Activated CD4-positive, alpha-beta memory T cell treated with anti-CD3 and anti-CD28 coated beads, Interleukin-2, amount 10 ng/mL, durations not matched to agents 7 days and 5 days (primary cell): Measurements from ENCODE around the gene NOTO. TPM values are rescaled to one million over a fixed set of nuclear protein-coding genes. Genes with fewer than 3 reads are reported as not detected.
A peak's percentile ranks its signal among the peaks of the same experiment; 100 is the strongest.

Source experiments
- CTCF ChIA-PET: fragments of 350-600 bp; sonication (Branson Sonifier 250); formaldehyde crosslinking; loops from one replicate; lab custom pipeline; 2021; ENCODE audit warnings: antibody characterized with exemption, inconsistent platforms; lab: Charles Lee
- POLR2A ChIA-PET: fragments of 350-600 bp; sonication (Branson Sonifier 250); formaldehyde crosslinking; loops from one replicate; lab custom pipeline; 2021; ENCODE audit warnings: antibody characterized with exemption; lab: Charles Lee
- DNase-seq: peaks from one replicate; pipeline ENCODE4 v3.0.0-alpha.2; 2020
- H3K27ac Mint-ChIP-seq: one replicate; pipeline ENCODE4 v1.8.0; 2021; ENCODE audit warnings: mild to moderate bottlenecking, mixed read lengths
- H3K27me3 Mint-ChIP-seq: one replicate; pipeline ENCODE4 v1.8.0; 2021; ENCODE audit warnings: mixed read lengths
- H3K36me3 Mint-ChIP-seq: one replicate; pipeline ENCODE4 v1.8.0; 2021; ENCODE audit warnings: low read depth, mixed read lengths
- H3K4me1 Mint-ChIP-seq: one replicate; pipeline ENCODE4 v1.8.0; 2021; ENCODE audit warnings: mixed read lengths
- H3K4me3 Mint-ChIP-seq: one replicate; pipeline ENCODE4 v1.8.0; 2021; ENCODE audit warnings: mild to moderate bottlenecking, mixed read lengths
- H3K9me3 Mint-ChIP-seq: one replicate; pipeline ENCODE4 v1.8.0; 2021; ENCODE audit warnings: mixed read lengths
- total RNA-seq, 2 experiments: library from RNA; stranded (reverse); gene quantifications; one replicate each; pipeline ENCODE4 v1.2.3, GENCODE V29; 2021

The NOTO gene
- total RNA-seq, 2 experiments from 2014 or later: not detected

DNA sequence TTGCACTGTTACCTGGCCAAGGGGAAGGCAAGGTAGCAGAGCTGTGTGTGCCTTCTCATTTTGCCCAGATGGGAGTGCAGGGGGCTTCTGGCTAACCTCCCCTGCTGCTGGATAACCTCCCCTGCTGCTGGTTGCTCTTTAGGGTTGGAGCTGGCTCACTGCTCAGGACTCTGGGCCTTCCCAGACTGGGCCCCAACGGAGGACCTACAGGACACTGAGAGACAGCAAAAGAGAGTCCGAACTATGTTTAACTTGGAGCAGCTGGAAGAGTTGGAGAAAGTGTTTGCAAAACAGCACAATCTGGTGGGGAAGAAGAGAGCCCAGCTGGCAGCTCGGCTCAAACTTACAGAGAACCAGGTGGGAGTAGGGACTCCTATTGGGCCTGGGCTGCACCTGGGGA lies 5.9 kb downstream of the NOTO start:
- Mint-ChIP-seq H3K36me3 (no peaks in the 10 kb centered on the region), H3K4me1 (peaks cover 8% of the 10 kb centered on the region), H3K27ac (no peak overlapping the region), H3K4me3 (no peak overlapping the region), H3K27me3 (peaks cover 27% of the 10 kb centered on the region), H3K9me3 (no peaks in the 10 kb centered on the region)
- POLR2A ChIA-PET: interaction anchor here (1.7 kb wide), 1 partner anchor 16 kb away, joined by 5 read pairs; no protein-coding TSS in a partner anchor
- no peak for DNase-seq
- CTCF ChIA-PET: interaction anchor here (0.6 to 2.3 kb wide), 3 partner anchors 18 to 188 kb away, joined by 3 to 10 read pairs (median 5); no protein-coding TSS in a partner anchor

DNA sequence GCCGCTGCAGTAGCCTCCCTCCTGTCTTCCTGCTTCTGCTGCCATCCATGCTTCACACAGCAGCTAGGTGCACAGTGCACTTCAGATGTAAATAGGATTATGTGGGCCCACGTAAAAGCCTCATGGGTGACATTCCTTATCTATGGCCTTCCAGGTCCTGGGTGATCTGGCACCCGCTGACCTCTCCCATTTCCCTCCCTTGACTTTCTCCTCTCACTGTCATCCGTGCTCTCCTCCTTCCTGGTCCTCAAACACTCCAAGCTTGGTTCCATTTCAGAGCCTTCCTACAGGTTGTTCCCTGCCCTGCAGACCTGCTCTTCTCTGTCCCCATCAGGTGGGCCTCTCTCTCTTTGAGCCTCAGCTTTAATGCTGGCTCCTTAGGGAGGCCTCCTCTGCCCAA lies 7.6 kb downstream of the NOTO start:
- ChIA-PET POLR2A (interaction anchor here (1.6 kb wide), 1 partner anchor 23 kb away, joined by 4 read pairs; the partner anchor contains the start of gene PRADC1), CTCF (interaction anchor here (0.6 to 1.4 kb wide), 3 partner anchors 24 to 205 kb away, joined by 3 to 6 read pairs (median 3); partner anchors contain the start of gene CCT7)
- H3K27me3 Mint-ChIP-seq: peaks cover 15% of the 10 kb centered on the region
- H3K4me1 Mint-ChIP-seq: peaks cover 22% of the 10 kb centered on the region
- no peak overlapping the region for H3K4me3 Mint-ChIP-seq
- H3K36me3 Mint-ChIP-seq: no peaks in the 10 kb centered on the region
- no peak for DNase-seq
- no peaks in the 10 kb centered on the region for H3K9me3 Mint-ChIP-seq
- no peak overlapping the region for H3K27ac Mint-ChIP-seq

DNA sequence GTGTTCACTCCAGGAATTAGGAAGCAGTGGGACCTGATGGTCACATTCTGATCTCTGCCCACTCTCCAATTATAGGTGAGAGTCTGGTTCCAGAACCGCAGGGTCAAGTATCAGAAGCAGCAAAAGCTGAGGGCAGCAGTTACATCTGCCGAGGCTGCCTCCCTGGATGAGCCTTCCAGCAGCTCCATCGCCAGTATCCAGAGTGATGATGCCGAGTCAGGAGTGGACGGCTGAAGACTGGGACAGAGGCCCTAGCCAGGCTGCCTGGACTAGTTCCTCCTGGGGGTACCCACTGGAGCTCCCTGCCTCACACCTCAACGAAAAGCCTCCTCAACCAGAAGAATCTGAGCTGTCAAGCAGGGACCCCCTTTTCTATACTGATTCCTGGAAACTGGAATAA lies 8.3 kb downstream of the NOTO start:
- H3K27ac Mint-ChIP-seq: no peak overlapping the region
- no peak for DNase-seq
- peaks cover 28% of the 10 kb centered on the region for H3K4me1 Mint-ChIP-seq
- peaks cover 12% of the 10 kb centered on the region for H3K27me3 Mint-ChIP-seq
- ChIA-PET CTCF (interaction anchor here (1.3 to 1.4 kb wide), 2 partner anchors 24 to 33 kb away, joined by 3 to 6 read pairs; partner anchors contain the start of gene CCT7), POLR2A (interaction anchor here (1.6 kb wide), 1 partner anchor 22 kb away, joined by 4 read pairs; the partner anchor contains the start of gene PRADC1)
- no peaks in the 10 kb centered on the region for H3K36me3 Mint-ChIP-seq
- no peaks in the 10 kb centered on the region for H3K9me3 Mint-ChIP-seq
- H3K4me3 Mint-ChIP-seq: no peak overlapping the region

- no peak overlapping the region for H3K4me3 Mint-ChIP-seq
- peaks cover 31% of the 10 kb centered on the region for H3K4me1 Mint-ChIP-seq
- H3K36me3 Mint-ChIP-seq: no peaks in the 10 kb centered on the region
- ChIA-PET CTCF (interaction anchor here (0.8 to 2.9 kb wide), 32 partner anchors 8 to 319 kb away, joined by 3 to 50 read pairs (median 4); partner anchors contain the start of genes CCT7, EGR4, NOTO and PRADC1), POLR2A (interaction anchor here (1.0 to 2.2 kb wide), 3 partner anchors 13 to 35 kb away, joined by 4 to 18 read pairs (median 5); partner anchors contain the start of genes CCT7 and PRADC1)
- no peak for DNase-seq
- peaks cover 6% of the 10 kb centered on the region for H3K27me3 Mint-ChIP-seq
- no peaks in the 10 kb centered on the region for H3K9me3 Mint-ChIP-seq
- no peak overlapping the region for H3K27ac Mint-ChIP-seq
Observed at GRCh38 chr2:73212098-73212447, 9.7 kb downstream of the NOTO start.

DNA sequence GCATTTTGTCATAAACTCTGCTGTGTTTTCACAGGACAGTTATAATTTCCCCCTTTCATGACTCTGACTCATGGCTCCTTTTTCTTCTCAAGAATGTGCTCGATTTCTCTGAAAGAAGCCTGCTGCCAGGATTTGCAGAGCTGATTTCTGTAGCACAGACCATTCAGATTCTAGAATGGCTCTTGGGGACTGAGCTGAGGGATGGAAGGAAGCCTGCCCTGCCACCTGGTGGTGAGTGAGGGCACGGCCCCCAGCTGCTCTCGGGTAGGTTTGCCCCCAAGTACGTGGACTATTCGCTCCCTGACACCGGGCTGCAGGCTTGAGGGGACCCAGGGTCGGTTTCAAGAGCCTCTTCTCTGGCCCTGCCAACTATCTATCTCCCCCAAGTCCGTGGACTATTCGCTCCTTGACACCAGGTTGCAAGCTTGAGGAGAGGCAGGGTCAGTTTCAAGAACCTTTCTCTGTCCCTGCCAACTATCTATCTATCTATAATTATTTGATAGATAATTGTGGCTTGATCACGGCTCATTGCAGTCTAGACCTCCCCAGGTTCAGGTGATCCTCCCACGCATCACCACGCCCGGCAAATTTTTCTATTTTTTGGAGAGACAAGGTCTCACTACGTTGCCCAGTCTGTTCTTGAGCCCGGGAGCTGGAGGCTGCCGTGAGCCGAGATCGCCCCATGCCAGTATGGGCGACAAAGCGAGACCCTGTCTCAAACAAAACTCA lies 10.2 kb downstream of the NOTO start:
- Mint-ChIP-seq H3K4me3 (no peak overlapping the region), H3K36me3 (no peaks in the 10 kb centered on the region), H3K4me1 (peaks cover 31% of the 10 kb centered on the region), H3K27me3 (peaks cover 6% of the 10 kb centered on the region), H3K9me3 (no peaks in the 10 kb centered on the region), H3K27ac (no peak overlapping the region)
- DNase-seq: peak; percentile 78
- ChIA-PET CTCF (interaction anchor here (0.8 to 2.9 kb wide), 34 partner anchors 9 to 319 kb away, joined by 3 to 50 read pairs (median 4); partner anchors contain the start of genes CCT7, EGR4, NOTO and PRADC1), POLR2A (interaction anchor here (1.0 to 2.2 kb wide), 5 partner anchors 13 to 77 kb away, joined by 3 to 18 read pairs (median 5); partner anchors contain the start of genes CCT7 and PRADC1)

DNA sequence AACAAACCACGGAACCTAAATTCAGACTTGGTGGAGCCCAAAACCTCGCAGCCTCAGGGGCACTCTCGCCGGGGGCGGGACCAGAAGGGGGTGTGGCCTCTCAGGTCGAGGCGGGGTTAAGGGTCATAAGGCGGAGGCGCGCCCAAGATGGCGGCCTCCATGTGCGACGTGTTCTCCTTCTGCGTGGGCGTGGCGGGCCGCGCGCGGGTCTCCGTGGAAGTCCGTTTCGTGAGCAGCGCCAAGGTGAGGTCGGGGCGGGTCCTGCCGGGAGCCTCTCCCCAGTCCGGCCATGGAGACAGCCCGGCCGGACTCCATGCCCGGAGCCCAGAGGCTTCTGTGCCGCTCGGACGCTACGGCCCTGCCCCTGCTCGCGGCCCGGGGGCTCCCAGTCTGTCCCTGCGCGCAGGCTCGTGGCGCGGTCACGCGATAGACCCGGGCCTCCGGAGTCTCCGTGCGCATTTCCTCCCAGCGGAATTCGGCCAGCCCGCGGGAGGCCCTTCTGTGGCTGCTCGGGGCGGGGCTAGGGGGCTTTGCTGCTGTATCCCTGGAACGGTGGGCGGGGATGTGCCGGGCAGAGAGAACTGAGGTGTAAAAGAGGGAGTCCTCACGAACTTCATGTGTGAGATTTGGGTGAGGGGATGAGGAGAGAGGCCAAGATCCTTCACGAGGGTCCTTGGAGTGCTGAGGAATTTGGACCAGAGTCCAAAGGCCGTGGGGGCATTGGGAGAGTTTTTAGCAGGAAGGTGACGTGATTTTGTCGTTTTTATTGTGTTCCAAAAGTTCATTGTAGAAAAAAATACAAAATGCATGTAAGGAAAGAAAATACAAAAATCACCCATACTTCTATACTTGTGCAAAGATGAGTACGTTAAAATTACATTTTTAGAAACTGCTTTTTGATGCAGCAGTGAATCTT lies 12.0 kb downstream of the NOTO start, which contains the start of gene SMYD5:
TSS of gene SMYD5 (plus strand) at position 126 of the 916 bp plus-strand sequence. CDS start at position 148, 22 bp downstream.
- H3K9me3 Mint-ChIP-seq: no peaks in the 10 kb centered on the region
- peak; percentile 93 for DNase-seq

DNA sequence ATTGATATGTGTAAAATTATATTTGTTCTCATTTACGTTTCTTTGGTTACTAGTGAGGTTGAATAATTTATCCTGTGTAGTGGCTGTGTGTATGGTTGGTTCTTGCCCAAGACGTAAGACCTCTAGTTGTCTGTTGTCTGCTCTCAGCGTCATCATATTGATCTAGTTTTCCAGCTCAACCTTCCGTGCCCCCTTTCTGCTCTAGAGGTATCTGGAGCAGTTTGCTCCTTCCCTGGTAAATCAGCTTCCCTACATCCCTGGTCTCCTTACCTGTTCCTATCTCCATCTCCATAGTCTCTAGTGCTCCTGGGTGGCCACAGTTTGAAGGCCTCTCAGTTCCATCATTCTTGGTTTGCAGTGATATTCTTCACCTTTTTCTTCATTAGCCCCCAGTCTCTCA lies 12.9 kb downstream of the NOTO start:
- Mint-ChIP-seq H3K4me3 (peak overlapping the region; percentile 76), H3K36me3 (no peaks in the 10 kb centered on the region), H3K9me3 (no peaks in the 10 kb centered on the region), H3K27ac (no peak overlapping the region), H3K27me3 (peaks cover 2% of the 10 kb centered on the region), H3K4me1 (peaks cover 31% of the 10 kb centered on the region)
- POLR2A ChIA-PET: interaction anchor here (1.0 to 1.7 kb wide), 2 partner anchors 13 to 19 kb away, joined by 4 to 16 read pairs; partner anchors contain the start of genes CCT7 and PRADC1
- no peak for DNase-seq
- CTCF ChIA-PET: interaction anchor here (0.9 kb wide), 1 partner anchor 18 kb away, joined by 5 read pairs; the partner anchor contains the start of gene PRADC1

More for the DNA sequence above, 12.0 kb downstream of the NOTO start, which contains the start of gene SMYD5:
- Mint-ChIP-seq H3K36me3 (no peaks in the 10 kb centered on the region), H3K27me3 (peaks cover 2% of the 10 kb centered on the region), H3K27ac (peak within 1 kb of the TSS; percentile 72), H3K4me3 (peak within 1 kb of the TSS; percentile 76), H3K4me1 (peaks cover 31% of the 10 kb centered on the region)
- ChIA-PET POLR2A (interaction anchor here (1.0 to 2.2 kb wide), 3 partner anchors 14 to 20 kb away, joined by 4 to 18 read pairs (median 16); partner anchors contain the start of genes CCT7 and PRADC1), CTCF (interaction anchor here (0.9 to 2.9 kb wide), 6 partner anchors 13 to 100 kb away, joined by 4 to 50 read pairs (median 6); partner anchors contain the start of genes CCT7 and PRADC1)

GRCh38 chr2:73217160-73217559 lies 14.8 kb downstream of the NOTO start:
- CTCF ChIA-PET: interaction anchor here (1.3 kb wide), 1 partner anchor 40 kb away, joined by 3 read pairs; no protein-coding TSS in a partner anchor

DNA sequence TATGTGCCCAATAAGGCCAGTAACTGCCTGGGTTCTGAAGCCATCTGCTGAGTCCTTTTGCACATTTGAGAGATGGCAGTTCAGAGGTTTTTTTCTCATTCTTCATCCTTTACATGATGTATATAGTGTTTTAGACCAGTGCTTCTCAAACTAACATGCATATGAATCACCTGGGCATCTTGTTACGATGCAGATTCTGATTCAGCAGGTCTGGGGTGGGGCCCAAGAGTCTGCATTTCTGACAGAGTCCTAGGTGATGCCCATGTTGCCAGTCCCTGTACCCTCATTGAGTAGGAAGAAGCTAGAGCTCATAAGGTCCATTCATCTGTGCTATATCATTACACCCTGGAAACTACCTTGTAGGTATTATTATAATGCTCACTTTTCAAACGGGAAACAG lies 15.5 kb downstream of the NOTO start:
- H3K27me3 Mint-ChIP-seq: no peaks in the 10 kb centered on the region
- H3K9me3 Mint-ChIP-seq: no peaks in the 10 kb centered on the region
- no peak for DNase-seq
- H3K36me3 Mint-ChIP-seq: no peaks in the 10 kb centered on the region
- ChIA-PET POLR2A (interaction anchor here (1.4 kb wide), 1 partner anchor 16 kb away, joined by 3 read pairs; the partner anchor contains the start of genes CCT7 and PRADC1), CTCF (interaction anchor here (0.8 to 1.3 kb wide), 3 partner anchors 11 to 40 kb away, joined by 3 to 4 read pairs (median 4); no protein-coding TSS in a partner anchor)
- H3K4me3 Mint-ChIP-seq: no peak overlapping the region
- no peak overlapping the region for H3K27ac Mint-ChIP-seq
- peaks cover 27% of the 10 kb centered on the region for H3K4me1 Mint-ChIP-seq

More at GRCh38 chr2:73217160-73217559, 14.8 kb downstream of the NOTO start:
- Mint-ChIP-seq H3K27ac (no peak overlapping the region), H3K4me3 (no peak overlapping the region), H3K4me1 (peaks cover 31% of the 10 kb centered on the region), H3K36me3 (no peaks in the 10 kb centered on the region), H3K27me3 (no peaks in the 10 kb centered on the region), H3K9me3 (no peaks in the 10 kb centered on the region)
- DNase-seq: no peak
- POLR2A ChIA-PET: interaction anchor here (1.4 kb wide), 1 partner anchor 16 kb away, joined by 3 read pairs; the partner anchor contains the start of genes CCT7 and PRADC1

DNA sequence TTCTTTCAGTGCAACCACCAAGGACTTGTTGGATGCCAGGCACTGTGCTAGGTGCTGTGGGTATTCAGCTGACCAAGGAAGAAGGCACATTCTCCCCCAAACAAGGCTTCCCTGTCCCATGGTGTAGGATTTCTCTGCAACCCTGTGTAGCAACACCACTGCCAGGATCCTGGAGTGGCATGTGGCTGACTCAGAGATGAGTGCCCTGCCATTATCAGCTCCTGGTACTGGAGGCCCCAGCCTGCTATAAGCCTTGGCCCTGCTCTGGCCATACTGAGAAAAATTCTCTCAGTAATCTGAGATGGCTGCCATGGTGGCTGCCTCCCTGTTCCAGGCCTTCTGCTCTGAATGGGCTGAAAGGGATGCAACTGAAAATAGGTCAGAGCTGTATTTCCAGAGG lies 15.9 kb downstream of the NOTO start:
- H3K4me3 Mint-ChIP-seq: no peak overlapping the region
- no peaks in the 10 kb centered on the region for H3K36me3 Mint-ChIP-seq
- H3K27ac Mint-ChIP-seq: no peak overlapping the region
- no peak for DNase-seq
- ChIA-PET CTCF (interaction anchor here (0.8 to 1.1 kb wide), 2 partner anchors 11 kb away, joined by 4 read pairs; no protein-coding TSS in a partner anchor), POLR2A (interaction anchor here (1.2 kb wide), 1 partner anchor 15 kb away, joined by 3 read pairs; the partner anchor contains the start of gene PRADC1)
- no peaks in the 10 kb centered on the region for H3K27me3 Mint-ChIP-seq
- peaks cover 23% of the 10 kb centered on the region for H3K4me1 Mint-ChIP-seq
- no peaks in the 10 kb centered on the region for H3K9me3 Mint-ChIP-seq

DNA sequence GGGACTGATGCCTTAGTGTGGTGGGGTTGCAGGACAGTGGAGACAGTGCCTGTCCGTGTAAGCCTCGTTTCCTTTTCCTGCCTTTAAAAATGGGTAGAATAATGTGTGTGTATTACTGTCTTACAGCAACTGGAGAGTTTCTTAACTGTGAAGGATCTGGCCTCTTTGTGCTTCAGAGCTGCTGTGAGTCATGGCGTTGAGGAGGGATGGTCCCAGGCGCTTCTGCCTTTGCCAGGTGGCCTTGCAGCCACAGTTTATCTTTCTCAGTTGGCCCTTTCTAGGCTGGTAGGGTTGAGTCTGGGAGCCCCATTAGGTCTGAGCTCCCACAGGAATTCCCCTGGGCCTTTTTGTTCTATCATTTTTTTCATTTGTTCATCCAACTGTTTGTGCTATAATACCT lies 21.4 kb downstream of the NOTO start:
- POLR2A ChIA-PET: interaction anchor here (4.6 kb wide), 1 partner anchor 9 kb away, joined by 22 read pairs; the partner anchor contains the start of genes CCT7 and PRADC1
- no peaks in the 10 kb centered on the region for H3K27me3 Mint-ChIP-seq
- H3K4me1 Mint-ChIP-seq: peaks cover 9% of the 10 kb centered on the region
- no peak overlapping the region for H3K4me3 Mint-ChIP-seq
- no peak overlapping the region for H3K27ac Mint-ChIP-seq
- H3K36me3 Mint-ChIP-seq: no peaks in the 10 kb centered on the region
- no peaks in the 10 kb centered on the region for H3K9me3 Mint-ChIP-seq
- CTCF ChIA-PET: interaction anchor here (0.7 to 0.9 kb wide), 2 partner anchors 11 to 67 kb away, joined by 4 read pairs; no protein-coding TSS in a partner anchor
- no peak for DNase-seq
